HPDE6-E6E7 (cell line): ENCODE data around the gene AP3B1.
A peak's percentile ranks its signal among the peaks of the same experiment; 100 is the strongest.

Source experiments
- DNase-seq: peaks from one replicate; pipeline ENCODE4 v3.0.0; 2011; ENCODE audit warnings: missing footprints; ENCODE audit errors: extremely low spot score

AP3B1 gene

DNA sequence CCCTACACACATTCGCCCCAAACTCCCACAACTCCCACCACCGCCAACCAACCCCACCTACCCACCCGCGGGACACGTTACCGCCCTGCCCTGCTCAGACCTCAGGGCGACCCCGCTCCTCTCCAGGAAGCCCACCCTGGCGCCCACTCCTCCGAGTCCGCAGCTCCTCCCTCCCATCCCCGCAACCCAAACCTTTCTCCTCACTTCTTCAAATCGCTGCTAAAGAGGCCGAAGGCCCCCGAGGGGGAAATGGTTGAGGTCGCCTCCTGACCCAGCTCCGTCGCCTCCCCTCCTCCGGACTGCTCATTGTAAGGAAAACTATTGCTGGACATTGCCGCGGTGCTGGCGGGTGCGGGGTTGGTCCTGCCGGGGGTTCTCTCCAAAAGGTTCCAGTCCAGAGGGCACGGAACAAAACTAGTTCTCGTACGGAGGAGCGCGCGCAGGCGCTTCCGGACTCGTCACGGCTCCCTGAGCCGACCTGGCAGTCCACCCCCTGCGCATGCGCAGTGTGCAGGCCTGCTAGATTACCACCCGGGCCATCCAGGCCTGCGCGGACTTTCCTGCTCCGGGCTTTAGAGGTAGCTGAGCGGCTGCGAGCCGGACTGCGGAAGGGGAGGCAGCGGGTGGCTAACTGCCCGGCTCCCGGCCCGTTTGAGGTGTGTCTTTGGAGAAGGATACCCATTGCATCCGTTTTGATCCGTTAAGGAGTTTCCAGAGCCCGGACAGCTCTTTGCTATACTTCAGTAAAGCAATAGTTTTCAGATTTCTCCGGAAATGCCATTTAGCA, at the start of gene AP3B1:
Gene AP3B1, minus strand, starts transcription at position 451 of the 787 bp plus-strand sequence. Its CDS starts 119 bp downstream, at position 332.
- peak; percentile 99 for DNase-seq

DNA sequence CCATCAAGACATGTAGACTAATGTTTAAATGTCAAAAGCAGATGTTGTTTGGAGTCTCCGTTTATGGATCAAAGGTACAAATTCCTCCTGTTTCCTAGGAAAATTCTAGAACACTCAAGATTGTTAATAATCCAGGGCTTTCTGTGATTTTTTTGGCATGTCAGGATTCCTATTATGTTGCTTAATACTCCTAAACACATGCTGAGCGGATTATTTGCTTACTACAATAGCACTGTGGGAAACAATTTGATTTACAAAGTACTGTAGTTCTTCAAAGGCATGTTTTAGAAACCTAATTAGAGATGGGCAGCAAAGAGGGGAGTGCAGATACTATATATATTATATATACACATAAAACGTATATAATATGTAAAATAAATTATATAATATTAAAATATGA, 46.9 kb upstream of the AP3B1 start:
- no peak for DNase-seq

DNA sequence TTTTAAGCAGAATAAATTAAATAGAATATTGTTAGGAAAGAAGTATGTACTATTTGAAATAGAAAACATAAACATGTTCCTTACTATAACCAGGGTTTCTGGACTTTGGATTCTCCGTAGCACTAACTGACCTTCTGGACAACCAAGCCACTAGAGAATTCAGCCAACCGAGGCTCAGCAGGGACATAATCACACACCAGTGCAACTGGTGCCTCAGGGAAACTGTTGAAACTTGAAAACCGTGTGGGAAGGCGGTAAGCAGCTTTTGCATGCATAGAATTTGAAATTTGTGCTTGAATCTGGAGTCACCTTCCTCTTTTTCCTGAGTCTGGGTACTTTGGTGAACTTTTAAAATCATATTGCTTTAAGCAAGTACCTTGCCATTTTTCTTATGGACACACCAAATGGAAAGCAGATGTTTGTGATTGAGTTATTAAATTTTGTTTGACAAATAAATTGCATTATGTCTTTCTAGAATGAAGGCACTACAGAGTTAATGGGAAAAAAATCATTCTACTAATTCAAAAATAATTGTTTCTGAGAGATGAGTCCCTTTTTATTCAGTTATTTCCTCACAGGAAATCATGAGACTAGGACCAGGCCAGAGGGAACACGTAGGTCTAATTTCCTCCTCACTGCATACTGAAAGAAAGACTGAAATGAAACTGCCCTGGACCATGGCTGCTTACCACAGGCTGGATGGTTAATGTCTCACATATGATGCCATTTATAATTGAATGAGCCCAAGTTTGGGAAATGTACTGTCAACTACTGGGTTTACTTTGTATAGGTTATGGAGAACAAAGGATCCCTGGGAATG, 45.3 kb upstream of the AP3B1 start:
- no peak for DNase-seq

DNA sequence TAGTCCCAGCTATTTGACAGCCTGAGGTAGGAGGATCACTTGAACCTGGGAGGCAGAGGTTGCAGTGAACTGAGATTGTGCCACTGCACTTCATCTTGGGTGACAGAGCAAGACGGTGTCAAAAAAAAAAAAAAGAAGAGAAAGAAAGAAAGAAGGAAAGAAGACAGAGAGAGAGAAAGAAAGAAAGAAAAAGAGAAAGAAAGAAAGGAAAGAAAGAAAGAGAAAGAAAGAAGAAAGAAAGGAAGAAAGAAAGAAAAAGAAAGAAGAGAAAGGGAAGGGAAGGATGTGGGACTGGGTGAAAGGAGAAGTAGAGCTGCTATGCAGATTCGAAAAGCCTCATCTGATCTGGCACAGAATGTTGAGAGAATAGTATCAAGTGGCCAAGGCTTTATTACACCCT, 42.2 kb upstream of the AP3B1 start:
- DNase-seq, result no peak

DNA sequence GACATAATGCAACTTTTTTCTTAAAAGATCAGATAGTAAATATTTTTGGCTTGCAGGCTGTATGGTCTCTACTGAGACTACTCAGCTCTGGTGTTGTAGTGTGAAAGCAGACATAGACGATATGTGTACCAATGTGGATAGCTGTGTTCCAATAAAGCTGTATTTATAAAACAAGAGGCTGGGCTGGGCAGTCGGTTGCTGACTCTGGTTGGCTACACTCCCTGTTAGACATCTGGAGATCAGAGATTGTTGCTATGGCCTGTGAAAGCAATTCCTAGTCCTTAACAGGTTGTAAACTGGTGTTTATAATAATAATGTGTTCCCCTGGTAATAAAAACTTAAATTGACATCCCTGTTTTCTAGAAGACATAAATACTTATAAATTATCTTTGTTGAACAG, 41.5 kb upstream of the AP3B1 start:
- no peak for DNase-seq

DNA sequence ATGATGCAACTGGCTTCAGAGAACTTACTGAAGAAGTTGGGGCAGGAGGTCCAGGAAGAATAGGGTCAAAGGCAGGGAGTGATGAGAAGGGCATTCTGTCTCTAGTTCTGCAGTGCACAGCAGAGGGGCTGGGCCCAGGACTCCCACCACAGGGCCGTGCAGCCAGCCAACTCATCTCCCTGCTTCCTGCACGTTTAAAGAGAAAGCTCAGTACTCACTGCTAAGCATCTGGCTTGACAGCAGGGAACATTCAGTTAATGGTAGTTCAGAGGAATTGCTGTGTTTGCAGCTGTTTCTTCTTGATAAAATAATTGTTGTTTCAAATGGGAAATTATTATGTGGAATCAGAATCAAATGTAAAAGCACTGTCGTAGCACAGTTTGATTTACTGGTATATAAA, 40.3 kb upstream of the AP3B1 start:
- DNase-seq, result no peak

DNA sequence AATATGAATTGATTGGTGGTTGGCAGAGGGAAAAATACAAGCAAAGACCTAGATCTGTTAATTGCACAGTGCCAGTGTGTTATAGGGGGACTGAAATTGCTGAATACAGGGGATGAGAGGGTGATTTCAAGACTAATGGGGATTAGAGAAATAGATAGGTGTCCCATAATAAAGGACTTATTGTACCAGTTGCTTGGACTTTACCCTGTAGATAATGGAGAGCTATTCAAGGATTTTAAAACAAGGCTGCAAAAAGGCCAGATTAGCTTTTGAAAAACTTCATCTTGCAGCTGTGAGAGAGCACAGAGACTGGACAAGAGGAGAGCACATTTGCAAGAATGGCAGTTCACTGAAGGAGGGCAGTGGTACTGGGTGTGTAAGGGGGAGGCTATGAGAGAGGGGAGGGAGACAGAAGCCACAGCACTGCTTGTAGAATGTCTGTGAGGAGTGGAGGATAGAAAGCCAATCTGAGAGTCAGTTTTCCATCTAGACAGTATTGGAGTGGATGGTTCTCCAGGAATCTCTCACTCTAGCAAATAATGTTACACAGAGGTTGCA, 37.1 kb upstream of the AP3B1 start:
- DNase-seq, result no peak

DNA sequence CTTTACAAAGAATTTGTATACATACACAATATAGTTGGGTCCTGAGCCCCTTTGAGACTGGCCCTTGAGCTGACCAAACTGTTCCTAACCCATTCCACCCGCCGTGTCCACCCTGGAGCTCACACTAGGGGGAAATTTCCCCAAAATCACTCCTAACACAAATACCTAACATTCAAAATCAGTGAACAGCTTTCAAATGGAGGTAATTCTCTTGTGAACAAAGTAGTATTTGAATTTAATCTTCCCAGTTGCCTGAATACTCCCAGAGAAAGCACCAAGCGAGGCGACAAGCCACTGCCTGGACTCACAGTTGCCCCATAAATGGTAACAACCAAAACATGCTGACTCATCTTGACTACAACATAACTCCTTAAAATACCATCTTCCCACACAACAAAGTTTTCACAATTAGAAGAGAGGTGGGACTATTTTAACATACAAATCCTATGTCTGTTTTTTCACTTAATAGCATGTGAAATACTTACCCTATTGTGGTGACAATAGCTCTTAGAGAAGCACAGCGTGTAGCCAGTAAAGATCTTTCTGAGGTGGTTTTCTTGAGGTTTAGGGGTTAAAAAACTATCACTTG, 34.2 kb upstream of the AP3B1 start:
- no peak for DNase-seq

DNA sequence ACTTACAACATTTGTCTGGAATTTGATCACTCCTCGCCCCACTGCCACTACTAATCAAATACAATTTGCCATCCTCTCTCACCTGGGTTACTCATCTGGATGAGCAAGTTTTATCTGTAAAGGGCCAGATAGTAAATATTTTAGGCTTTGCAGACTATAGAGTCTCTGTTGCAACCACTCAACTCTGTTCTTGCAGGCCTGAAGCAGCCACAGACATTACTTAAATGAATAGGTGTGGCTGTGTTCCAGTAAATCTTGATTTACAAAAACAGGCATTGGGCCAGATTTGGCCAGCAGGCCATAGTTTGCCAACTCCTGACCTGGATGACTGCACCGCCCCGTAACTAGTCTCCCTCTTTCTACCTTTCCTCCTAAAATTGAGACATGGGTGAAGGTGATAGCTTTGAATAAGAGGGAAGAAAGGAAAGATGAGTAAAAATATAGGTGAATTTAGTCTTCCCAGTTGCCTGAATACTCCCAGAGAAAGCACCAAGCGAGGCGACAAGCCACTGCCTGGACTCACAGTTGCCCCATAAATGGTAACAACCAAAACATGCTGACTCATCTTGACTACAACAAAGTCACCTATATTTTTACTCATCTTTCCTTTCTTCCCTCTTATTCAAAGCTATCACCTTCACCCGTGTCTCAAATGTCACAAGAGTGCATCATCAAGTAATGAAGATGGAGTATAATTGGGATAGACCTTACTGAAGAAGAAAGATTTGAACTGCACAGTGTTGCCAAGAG, 33.4 kb upstream of the AP3B1 start:
- peak; percentile 7 for DNase-seq

DNA sequence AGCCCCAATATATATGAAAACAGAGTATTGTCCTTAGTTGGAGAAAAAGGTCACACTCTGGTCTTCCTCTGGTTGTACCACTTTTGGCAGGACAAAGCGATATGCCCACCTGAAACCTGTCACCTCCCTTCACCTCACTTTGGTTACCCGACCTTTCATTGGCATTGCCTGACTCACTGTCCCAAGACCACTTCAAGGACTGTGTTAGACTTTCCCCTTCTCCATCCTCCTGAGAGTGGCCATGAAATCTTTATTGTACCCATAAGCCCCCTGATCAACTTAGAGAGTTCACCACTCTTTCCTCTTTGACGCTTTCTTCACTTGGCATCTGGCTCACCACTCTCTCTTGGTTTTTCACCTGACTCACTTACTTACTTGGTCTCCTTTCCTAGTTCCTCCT, 32.4 kb upstream of the AP3B1 start:
- no peak for DNase-seq

DNA sequence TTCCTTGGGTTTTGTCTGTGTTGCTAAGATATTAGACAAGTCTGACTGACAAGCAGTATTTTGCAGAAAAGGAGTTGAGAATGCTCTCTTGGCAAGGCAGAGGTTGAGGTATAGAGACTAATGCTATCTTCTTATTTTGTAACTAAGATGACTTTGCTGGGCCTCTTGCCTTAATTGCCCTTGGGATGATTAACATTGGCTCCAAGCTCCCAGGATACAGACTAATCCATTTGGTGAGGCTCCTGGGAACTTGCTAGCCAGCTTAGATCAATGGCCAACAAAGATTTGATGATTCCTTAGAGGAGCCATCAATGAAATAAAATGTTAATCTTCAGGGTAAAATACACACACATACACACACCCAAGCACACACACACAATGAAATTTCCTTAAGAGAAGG, 28.7 kb upstream of the AP3B1 start:
- DNase-seq, result no peak

GRCh38 chr5:78320401-78320800, 25.9 kb upstream of the AP3B1 start:
- no peak for DNase-seq

DNA sequence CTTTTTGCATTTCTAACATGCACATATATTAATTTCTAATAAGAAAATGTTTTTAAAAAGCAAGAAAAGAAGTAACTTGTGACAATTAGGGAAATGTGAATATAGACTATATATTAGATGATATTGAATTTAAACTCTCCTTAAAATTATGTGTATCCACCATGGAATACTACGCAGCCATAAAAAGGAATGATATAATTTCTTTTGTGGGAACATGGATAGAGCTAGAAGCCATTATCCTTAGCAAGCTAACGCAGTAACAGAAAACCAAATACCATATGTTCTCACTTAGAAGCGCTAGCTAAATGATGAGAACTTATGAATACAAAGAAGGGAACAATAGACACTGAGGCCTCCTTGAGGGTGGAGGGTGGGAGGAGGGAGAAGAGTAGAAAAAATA, 23.8 kb upstream of the AP3B1 start:
- DNase-seq, result no peak

DNA sequence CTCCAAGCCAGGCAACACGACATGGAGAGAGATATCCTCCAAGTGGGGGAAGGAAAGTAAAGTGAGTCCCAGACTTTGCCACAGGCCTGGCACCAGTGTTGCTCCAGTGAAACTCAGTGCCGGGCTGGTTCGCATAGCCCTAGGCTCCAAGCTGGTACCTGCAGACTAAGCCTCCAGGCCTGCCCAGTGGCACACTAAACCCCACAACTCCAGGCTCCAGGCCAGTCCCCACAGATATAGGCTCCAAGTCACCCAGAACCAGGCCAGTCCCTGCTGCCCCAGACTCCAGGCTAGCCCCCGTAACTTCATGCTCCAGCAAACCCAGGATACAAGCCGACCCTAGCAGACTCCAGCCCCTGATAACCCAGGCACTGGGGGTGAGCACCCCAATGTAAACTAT, 23.0 kb upstream of the AP3B1 start:
- no peak for DNase-seq

GRCh38 chr5:78308703-78309102, 14.2 kb upstream of the AP3B1 start:
- no peak for DNase-seq

- no peak for DNase-seq
Observed at GRCh38 chr5:78300464-78301045, 6.1 kb upstream of the AP3B1 start.

GRCh38 chr5:78295035-78295961, 800 bp upstream of the AP3B1 start:
- peak; percentile 42 for DNase-seq

GRCh38 chr5:78293851-78294247, 649 bp downstream of the AP3B1 start:
- no peak for DNase-seq

DNA sequence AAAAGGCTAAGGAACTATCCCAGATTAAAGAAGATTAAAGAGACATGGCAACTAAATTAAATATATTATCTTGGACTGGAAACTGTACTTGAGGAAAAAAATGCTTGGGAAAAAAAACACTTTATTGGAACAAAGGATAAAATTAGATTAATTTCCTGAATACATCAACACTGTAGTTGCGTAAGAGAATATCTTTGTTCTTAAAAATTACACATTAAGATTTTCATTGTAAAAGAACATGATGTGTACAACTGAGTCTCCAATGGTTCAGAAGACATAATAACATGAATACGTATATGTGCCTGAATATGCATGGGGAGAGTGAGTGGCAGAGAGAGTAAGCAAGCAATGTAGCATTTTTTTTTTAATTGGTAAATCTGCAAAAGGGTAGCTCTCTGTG, 2.8 kb downstream of the AP3B1 start:
- DNase-seq, result no peak

- no peak for DNase-seq
Observed at GRCh38 chr5:78289911-78290310, 4.6 kb downstream of the AP3B1 start.
